Esophagus squamous epithelium (tissue), 5 donors: ENCODE measurements around the gene SERINC3. TPM values are rescaled to one million over a fixed set of nuclear protein-coding genes. Genes with fewer than 3 reads are reported as not detected.

Experiments used
- DNase-seq: peaks from one replicate; lab custom pipeline; 2025; lab: John Stamatoyannopoulos, UW
- H3K27ac ChIP-seq, 4 donors: fragments of 200-600 bp; sonication (generic); one replicate each; pipeline ENCODE4 v1.5.1; 2016 to 2019; ENCODE audit warnings: mild to moderate bottlenecking in 1 of 4
- H3K27me3 ChIP-seq, 4 donors: fragments of 200-600 bp; sonication (generic); 1 replicate in 3 of 4; 2 replicates in 1 of 4; pipeline versions ENCODE4 v1.5.1 to v1.6.0; 2017 to 2021; ENCODE audit warnings: antibody characterized with exemption in 1 of 4
- H3K36me3 ChIP-seq, 3 donors: fragments of 200-600 bp; sonication (generic); one replicate each; pipeline ENCODE4 v1.5.1; 2016 to 2019
- H3K4me1 ChIP-seq, 3 donors: fragments of 200-600 bp; sonication (generic); one replicate each; pipeline ENCODE4 v1.5.1; 2017 to 2019
- H3K4me3 ChIP-seq, 4 donors: fragments of 200-600 bp; sonication (generic); 1 replicate in 3 of 4; 2 replicates in 1 of 4; pipeline ENCODE4 v1.5.1; 2016 to 2019; ENCODE audit warnings: mild to moderate bottlenecking in 2 of 4, moderate library complexity in 1 of 4
- H3K9me3 ChIP-seq, 3 donors: fragments of 200-600 bp; sonication (generic); one replicate each; pipeline ENCODE4 v1.5.1; 2016 to 2019
- CTCF ChIP-seq, 6 experiments: fragments of 450-650 bp in 4 of 6; fragments of 200-600 bp in 2 of 6; sonication (generic) in 2 of 6; IDR thresholded peaks; one replicate each; pipeline ENCODE4 v1.5.1; 2016 to 2019; ENCODE audit warnings: antibody characterized with exemption in 6 of 6, mild to moderate bottlenecking in 4 of 6, moderate library complexity in 4 of 6
- POLR2A ChIP-seq, 4 donors: fragments of 450-650 bp; IDR thresholded peaks; one replicate each; pipeline ENCODE4 v1.6.1; 2017; ENCODE audit warnings: antibody characterized with exemption in 4 of 4, mild to moderate bottlenecking in 4 of 4, moderate library complexity in 3 of 4
- WGBS, 2 donors: methylation state at CpG; one replicate each; pipeline ENCODE4 v1.1.5; 2018; 5-methylcytosine and 5-hydroxymethylcytosine counted together
- intact Hi-C: fragments of 100-400 bp; cut with DNase I; formaldehyde crosslinking; loops from one replicate; pipeline ENCODE4 v1.15.0; 2022
- total RNA-seq, 4 donors: library from RNA; depleted of rRNA; stranded (reverse); fragments of >200 nt; gene quantifications; one replicate each; pipeline ENCODE4 v1.1.0, GENCODE V29; 2016
- donor health status: DM: yes; HTN: yes; CAD: no.

The SERINC3 gene
- total RNA-seq, 4 donors from 2014 or later, result 41.7 to 83.9 (median 59.4) TPM

DNA sequence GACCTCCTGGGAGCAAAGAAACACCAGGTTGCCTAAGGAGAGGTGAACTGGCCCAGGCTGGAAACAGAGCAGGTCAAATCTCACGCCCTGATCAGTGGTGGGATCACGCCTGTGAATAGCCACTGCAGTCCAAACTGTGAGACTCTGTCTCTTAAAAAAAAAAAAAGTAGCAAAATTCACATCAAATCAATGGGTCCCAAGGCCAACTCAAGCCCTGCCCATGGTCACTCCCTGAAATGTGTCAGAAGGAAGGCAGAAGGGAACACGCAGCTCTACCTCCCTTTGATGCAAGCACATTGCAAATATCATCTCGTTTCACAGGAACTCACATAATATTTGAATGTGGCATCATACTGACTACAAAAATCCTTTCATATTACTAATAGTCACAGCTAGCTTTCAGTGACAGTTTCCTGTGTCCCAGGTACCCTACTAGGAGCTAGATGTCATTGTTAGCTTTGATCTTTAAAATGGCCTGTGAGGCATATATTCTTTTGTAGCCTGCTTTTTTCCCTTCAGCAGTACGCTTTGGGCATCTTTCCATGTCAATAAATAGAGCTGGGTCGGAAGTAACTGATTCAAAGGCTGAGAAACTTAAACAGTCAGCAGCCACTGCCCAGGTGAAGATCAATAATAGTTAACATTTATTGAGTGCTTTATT lies 60.6 kb downstream of the SERINC3 start:
- Histone ChIP-seq H3K36me3 (no peaks in the 10 kb centered on the region), H3K4me1 (no peaks in the 10 kb centered on the region), H3K27me3 (no peaks in the 10 kb centered on the region), H3K27ac (no peak overlapping the region), H3K9me3 (no peaks in the 10 kb centered on the region), H3K4me3 (no peak overlapping the region)
- intact Hi-C loops, result loop anchor here (10.0 kb wide), 2 partner anchors 66 to 246 kb away; partner anchors contain the start of gene OSER1
- TF ChIP-seq CTCF (IDR thresholded peaks at IDR 0.05) (no peak), POLR2A (IDR thresholded peaks at IDR 0.05) (no peak)
- no peak for DNase-seq
- 67 to 69% methylated on average over 6 of the region's 6 CpGs for WGBS, 2 donors

DNA sequence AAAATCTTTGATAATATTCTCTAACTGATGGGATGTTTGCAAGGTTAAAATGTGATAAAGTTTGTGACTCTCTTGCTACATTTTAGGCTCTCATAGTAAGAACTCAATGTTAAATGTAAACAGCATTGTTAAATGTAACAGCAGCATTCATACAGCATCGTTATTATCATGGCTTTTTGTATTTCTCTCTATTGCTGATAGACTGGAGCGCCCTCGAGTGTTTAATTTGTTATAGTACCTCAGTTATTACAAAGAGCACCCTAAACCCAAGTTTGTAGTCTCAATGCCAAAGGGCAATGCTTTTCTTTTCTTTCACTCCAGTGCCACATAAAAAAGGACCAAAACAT lies 61.1 kb downstream of the SERINC3 start:
- Histone ChIP-seq H3K27me3 (no peaks in the 10 kb centered on the region), H3K9me3 (no peaks in the 10 kb centered on the region), H3K36me3 (no peaks in the 10 kb centered on the region), H3K4me3 (no peak overlapping the region), H3K4me1 (no peaks in the 10 kb centered on the region), H3K27ac (no peak overlapping the region)
- TF ChIP-seq CTCF (IDR thresholded peaks at IDR 0.05) (peak in 5 of 6 experiments; percentile 23 to 69 (median 26)), POLR2A (IDR thresholded peaks at IDR 0.05) (no peak)
- 2 to 9% methylated on average over 3 of the region's 3 CpGs for WGBS, 2 donors
- intact Hi-C loops, result loop anchor here (10.0 kb wide), 2 partner anchors 66 to 246 kb away; partner anchors contain the start of gene OSER1
- no peak for DNase-seq

DNA sequence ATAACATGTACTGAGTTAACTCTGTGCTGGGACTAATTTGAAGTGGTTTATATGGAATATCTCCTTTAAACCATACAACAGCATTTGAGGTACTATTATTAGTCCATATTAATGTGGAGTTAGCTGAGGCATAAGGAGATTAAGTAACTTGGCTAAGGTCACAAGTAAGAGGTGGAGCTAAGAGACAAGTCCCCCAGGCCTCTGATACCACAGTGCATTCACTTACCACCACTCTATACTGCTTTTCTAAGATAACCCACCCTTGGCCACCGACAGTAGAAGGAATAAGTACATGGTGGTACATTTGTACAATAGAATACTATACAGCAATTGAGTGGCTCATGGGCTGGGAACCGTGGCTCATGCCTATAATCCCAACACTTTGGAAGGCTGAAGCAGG lies 62.6 kb downstream of the SERINC3 start:
- no peak overlapping the region for H3K27ac ChIP-seq
- TF ChIP-seq CTCF (IDR thresholded peaks at IDR 0.05) (no peak), POLR2A (IDR thresholded peaks at IDR 0.05) (no peak)
- no peaks in the 10 kb centered on the region for H3K36me3 ChIP-seq
- intact Hi-C loops, result no loop called here
- WGBS, 2 donors, result 67 to 68% methylated on average over 2 of the region's 2 CpGs
- no peak for DNase-seq
- H3K4me1 ChIP-seq, result no peaks in the 10 kb centered on the region
- H3K4me3 ChIP-seq, result no peak overlapping the region
- H3K9me3 ChIP-seq, result no peaks in the 10 kb centered on the region
- H3K27me3 ChIP-seq, result no peaks in the 10 kb centered on the region

- no peak overlapping the region for H3K27ac ChIP-seq
- intact Hi-C loops, result no loop called here
- WGBS, 2 donors, result 58 to 69% methylated on average over 6 of the region's 6 CpGs
- H3K27me3 ChIP-seq, result no peaks in the 10 kb centered on the region
- no peaks in the 10 kb centered on the region for H3K4me1 ChIP-seq
- H3K4me3 ChIP-seq, result no peak overlapping the region
- TF ChIP-seq POLR2A (IDR thresholded peaks at IDR 0.05) (no peak), CTCF (IDR thresholded peaks at IDR 0.05) (no peak)
- no peaks in the 10 kb centered on the region for H3K9me3 ChIP-seq
- no peak for DNase-seq
- H3K36me3 ChIP-seq, result no peaks in the 10 kb centered on the region
These were observed 64.9 kb downstream of the SERINC3 start for GRCh38 chr20:44457016-44457415.

DNA sequence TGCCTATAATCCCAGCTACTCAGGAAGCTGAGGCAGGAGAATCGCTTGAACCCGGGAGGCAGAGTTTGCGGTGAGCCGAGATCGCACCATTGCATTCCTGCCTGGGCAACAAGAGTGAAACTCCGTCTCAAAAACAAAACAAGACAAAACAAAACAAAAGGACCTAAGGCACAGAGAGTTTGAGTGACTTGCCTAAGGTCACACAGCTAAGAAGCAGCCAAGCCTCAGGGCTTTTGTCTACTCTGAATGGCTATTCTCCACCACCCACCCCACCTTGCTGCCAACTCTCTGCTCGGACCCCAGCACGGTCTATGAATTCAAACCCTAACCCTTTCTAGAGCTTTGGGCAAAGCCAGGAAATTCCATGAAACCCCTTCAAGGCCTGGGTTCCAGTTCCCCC lies 65.3 kb downstream of the SERINC3 start:
- H3K27me3 ChIP-seq, result no peaks in the 10 kb centered on the region
- DNase-seq, result no peak
- no peaks in the 10 kb centered on the region for H3K36me3 ChIP-seq
- H3K9me3 ChIP-seq, result no peaks in the 10 kb centered on the region
- 86 to 87% methylated on average over 8 of the region's 8 CpGs for WGBS, 2 donors
- no peak overlapping the region for H3K27ac ChIP-seq
- H3K4me3 ChIP-seq, result no peak overlapping the region
- intact Hi-C loops, result no loop called here
- TF ChIP-seq CTCF (IDR thresholded peaks at IDR 0.05), result no peak
- no peak for TF ChIP-seq POLR2A (IDR thresholded peaks at IDR 0.05)
- no peaks in the 10 kb centered on the region for H3K4me1 ChIP-seq
